Frontal cortex (tissue), 4 donors: ENCODE measurements around the gene RHOBTB1. TPM values are rescaled to one million over a fixed set of nuclear protein-coding genes. Genes with fewer than 3 reads are reported as not detected.
"Not testable (repeated sequence)": the region's sequence is repeated elsewhere in the genome, so short reads cannot be mapped to it uniquely, and the experiment has no call there.

Source experiments
- DNase-seq, 2 donors: peaks; one replicate each; pipeline ENCODE4 v3.0.0; 2012; ENCODE audit warnings: low spot score in 2 of 2
- FAIRE-seq: peaks from 2 replicates; lab custom pipeline; 2012; peaks lifted over from hg19 to GRCh38; lab: Jason Lieb, UNC
- total RNA-seq: library from RNA; depleted of rRNA; stranded (reverse); fragments of >200 nt; gene quantifications from one replicate; pipeline ENCODE4 v1.2.3, GENCODE V29; 2014
- donor health status: control.
- donor health status: control.
- donor health status: control.

Gene RHOBTB1, protein sequence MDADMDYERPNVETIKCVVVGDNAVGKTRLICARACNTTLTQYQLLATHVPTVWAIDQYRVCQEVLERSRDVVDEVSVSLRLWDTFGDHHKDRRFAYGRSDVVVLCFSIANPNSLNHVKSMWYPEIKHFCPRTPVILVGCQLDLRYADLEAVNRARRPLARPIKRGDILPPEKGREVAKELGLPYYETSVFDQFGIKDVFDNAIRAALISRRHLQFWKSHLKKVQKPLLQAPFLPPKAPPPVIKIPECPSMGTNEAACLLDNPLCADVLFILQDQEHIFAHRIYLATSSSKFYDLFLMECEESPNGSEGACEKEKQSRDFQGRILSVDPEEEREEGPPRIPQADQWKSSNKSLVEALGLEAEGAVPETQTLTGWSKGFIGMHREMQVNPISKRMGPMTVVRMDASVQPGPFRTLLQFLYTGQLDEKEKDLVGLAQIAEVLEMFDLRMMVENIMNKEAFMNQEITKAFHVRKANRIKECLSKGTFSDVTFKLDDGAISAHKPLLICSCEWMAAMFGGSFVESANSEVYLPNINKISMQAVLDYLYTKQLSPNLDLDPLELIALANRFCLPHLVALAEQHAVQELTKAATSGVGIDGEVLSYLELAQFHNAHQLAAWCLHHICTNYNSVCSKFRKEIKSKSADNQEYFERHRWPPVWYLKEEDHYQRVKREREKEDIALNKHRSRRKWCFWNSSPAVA
- total RNA-seq = 30.2 TPM

DNA sequence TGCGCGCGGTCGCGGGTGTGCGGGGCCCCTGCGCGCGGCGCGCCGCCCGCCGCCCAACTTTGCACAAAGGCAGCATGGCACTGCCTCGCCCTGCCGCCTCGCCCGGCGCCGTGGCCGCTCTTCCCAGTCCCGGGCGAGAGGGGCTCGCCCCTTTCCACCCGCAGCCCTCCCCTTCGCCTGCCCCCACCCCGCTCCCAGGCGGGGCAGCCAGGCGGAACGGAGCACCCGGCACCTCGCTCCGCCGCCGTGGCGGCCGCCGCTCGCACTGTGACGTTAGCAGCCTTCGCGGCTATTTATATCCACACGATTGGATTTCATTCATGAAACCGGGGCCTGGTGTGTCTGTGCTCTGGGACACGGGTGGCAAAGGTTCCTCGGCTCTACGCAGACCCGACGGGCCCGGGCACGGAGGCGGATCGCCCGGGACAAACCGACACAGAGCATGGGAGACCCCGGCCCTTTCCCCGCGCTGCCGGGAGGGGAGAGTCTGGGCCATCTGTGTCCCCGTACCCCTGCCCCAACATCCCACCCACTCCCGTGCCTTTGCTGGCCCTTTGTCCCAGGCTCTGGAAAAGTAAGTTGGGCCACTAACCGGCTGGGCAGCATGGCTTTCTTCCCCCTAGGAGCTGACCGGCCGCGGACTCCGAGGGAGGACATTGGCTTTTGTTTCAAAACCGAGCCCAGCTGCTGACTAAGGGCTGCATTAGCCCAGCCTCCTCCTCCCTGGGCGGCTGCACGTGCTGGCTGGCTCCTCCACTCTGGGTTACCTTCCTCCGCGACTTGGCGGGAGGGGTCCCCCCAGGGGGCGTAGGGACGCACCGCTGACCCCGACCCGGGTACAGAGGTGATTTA lies at the start of gene RHOBTB1:
TSS of gene RHOBTB1 (minus strand) at position 128 of the 852 bp plus-strand sequence. CDS start 32,643 bp downstream, outside the sequence.
- DNase-seq (peak; percentile 76), FAIRE-seq (no peak)

DNA sequence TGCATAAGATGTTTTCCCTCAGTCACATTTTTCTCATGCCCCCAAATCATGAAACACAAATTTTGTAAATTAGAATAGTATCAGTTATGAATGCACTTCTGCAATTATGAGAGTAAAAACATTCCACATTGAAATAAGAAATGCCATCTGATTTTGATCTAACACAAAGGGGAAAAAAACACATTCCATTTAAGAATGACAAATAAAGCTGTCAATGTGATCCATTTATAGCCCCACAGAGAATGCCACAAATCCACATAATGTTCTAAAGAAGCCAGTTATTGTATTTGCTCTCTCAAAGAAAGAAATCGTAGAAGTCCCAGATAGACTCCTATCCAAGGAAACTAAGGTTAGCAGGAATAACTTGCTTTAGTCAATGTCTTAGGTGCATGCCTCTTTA lies 48.7 kb upstream of the RHOBTB1 start:
- FAIRE-seq (no peak), DNase-seq (no peak)

DNA sequence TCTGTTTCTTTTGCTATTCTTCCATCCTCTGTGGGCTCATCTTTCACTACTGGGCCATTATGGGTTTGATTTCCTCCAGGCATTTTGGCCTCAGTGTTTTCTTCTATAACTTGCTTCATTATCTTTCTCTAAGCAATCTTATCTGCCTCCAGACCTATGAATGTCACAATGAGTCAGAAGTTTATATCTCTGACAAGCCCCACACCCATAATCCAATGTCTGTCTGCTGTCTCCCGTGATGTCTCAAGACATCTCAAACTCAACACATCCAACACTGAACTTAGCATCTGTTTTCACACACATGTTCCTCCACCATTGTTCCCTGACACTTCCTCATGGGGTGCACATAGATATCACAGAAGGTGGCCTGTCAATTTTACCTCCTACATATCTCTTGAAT lies 46.7 kb upstream of the RHOBTB1 start:
- DNase-seq (no peak), FAIRE-seq (no peak)

DNA sequence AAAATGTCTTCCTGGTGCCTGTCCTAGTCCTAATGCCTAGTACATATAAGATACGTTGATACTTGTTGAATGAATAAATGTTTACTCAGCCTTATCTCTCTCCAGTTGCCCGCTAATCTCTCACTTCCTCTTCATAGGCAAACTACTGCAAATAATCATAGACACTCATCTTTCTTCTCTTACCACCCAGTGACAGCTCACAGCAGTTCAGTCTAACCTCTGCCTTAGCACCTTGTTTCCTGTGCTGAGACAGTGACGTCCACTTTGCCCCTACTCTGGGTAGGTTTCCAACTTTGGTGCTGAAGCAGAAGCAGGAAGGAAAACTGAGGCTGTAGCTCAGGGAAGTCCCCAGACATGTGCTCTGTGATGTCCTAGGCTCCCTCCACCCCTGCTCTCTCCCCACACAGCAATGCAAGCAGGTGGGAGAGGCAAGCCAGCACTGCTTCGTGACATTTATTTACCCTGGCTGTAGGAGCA lies 45.5 kb upstream of the RHOBTB1 start:
- no peak for DNase-seq
- FAIRE-seq = no peak

DNA sequence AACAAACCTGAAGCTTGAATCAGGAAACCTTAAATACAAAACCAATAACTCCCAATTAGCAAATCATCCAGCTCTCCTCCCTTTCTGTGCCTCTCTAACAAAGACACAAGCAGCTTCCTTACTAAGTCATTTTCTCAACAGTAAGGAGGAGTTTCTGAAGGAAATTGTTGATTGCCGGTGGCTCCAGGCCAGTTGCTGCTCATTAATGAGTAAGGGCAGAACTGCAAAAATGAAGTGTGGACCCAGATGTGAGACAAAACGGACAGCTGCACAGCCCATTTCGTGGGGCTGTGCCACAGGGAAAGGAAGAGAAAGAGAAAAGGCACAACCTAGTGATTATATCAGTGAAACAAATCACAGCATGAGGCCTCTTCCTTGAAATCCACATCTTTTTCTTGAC lies 42.8 kb upstream of the RHOBTB1 start:
- FAIRE-seq (no peak), DNase-seq (no peak)

DNA sequence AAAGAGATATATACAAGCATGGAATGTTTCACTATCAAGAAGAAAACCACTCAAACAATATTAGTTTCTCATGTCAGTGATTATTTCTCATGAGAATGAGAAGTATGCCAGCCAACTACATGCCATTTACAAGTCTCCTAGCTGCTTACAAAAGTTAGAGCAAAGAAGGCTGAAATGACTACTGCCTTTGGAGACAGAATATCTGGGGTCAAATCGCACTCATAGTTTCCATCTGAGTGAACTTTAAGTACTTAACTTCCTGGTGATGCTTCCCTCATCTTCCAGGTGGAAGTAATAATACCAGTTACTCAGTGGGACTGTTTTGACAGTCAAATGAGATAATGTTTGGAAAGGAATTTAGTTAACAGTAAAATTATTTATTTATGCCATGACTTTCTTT lies 42.0 kb upstream of the RHOBTB1 start:
- FAIRE-seq = no peak
- DNase-seq = no peak

DNA sequence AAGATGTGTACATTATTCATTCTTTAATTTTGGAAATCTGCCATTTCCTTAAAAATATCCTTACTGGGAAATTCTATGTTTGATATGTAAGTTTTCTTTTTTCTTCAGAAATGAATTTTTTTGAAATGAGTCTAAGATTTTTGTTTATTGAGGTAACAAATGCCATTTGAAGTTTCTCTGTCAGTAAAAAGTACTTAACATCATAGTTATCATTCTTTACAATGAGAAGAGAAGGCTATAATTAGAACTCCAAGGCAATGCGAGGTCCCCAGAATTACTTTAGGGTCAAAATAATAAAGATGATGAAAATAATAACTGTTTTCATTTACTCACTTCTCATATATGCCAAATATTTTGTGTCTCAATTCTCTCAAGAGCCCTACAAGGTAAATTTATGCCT lies 37.0 kb upstream of the RHOBTB1 start:
- DNase-seq = no peak
- FAIRE-seq = peak; percentile 36

DNA sequence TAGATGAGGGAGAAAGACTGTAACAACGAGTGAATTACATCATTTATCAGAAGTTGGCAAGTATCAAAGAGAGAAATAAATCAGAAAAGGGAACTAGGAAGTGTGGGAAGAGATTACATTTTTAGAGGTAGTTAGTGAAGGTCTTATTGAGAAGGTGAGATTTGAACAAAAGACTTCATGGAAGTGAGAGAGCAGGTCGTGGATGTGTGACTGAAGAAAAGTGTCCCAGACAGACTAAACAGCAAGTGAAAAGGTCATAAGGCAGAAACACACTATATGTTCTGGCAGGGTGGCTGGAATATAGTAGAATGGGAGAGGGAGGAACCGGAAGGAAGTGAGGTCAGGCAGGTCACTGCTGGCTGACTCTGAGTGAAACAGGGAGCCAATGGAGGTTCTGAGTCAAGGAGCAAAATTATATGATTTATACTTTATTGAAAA lies 35.7 kb upstream of the RHOBTB1 start:
- no peak for DNase-seq
- FAIRE-seq = no peak

DNA sequence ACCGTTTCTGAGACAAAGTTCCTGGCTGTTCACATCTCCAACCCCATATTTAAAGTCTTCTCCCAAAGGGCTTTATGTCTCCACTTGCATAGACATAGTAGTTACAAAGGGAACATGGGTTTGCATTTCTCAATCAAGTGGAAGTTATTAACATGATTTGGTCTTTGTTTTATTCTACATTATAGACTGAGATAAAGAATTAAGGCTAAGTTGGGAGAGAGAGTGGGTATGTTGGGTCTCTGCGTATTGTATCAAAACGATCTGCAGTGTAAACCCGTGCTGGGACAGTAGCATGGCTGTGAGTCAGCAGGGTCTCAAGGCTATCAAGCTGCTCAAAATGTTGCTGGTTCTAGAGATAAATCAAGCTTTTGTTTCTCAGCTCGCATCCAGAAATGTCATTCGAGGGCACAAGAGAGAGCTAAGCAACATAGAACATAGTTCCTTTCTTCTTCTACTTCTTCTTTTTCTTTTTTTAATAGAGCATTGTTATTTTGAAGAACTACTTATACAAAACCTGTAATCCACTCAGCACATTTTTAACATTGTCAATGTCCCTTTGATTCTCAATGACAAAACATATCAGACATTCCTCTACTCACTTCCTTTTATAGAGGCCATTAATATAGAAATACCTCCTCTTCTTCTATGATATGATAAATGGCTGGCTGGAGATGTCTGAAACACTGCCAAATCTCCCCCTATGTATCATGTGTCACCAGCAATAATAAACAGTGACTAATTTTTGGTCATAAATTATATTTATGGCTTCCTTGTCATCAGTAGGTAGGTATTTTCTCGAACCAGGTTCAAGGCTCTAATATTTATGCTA lies 34.5 kb upstream of the RHOBTB1 start:
- FAIRE-seq (no peak), DNase-seq (no peak)

DNA sequence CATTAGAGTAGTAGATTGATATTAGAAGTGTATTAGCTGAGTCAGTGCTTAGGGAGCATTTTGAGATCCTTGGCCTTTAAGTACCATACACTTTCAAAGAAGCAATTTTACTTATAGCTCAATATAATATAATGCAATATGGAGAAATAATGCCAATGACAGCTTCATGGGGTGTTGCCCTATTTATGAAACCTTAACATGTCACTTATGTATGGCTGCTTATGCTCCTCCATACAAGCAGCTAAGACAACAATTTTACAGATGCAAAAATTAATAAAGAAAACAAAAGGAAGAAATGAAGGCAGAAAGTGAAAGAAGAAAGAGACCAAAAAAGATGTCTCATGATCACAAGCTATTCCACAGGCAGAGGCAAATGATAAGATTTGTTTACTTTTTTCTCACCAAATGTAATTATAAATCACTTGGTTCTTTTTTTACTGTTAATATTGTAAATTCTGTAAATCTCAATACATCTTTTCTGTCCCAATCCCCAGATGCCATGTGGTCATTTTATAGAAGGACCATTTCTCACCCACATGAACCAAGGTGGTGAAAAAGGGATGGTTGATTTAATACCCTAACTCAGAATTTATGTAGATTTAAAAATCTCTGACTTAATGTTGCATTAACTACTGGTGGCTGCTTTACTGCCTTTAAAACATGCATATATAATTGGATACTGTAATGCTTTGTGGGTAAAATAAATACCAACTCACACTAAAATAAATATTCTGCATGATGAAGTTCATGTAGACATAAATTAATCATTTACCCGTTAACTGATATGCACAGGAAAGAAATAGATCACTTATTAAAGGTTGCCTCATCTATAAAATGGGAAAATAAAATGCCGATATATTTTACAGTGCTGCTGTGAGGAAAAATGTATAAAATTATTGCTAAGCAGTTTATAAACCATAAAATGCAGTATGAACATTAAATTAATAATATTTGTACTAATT lies 33.5 kb upstream of the RHOBTB1 start:
- FAIRE-seq (no peak), DNase-seq (no peak)

DNA sequence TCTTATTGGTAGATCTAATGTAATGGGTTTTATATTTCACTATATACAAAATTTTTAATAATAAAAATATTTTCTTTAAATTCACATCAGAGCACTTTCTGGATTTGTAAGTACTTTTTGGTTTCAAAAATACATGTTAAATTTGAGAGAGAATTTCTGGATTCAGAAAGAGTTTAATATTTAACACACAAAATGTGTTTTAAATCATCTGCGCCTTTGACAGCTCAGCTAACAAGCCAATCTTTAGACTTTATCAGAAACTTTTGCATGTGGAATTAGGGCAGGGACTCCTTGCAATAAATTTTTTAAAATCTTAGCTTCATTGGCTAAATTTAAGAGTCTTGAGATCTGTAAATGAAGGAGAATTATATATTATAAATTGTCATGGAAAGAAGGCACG lies 32.7 kb upstream of the RHOBTB1 start:
- DNase-seq (no peak), FAIRE-seq (peak; percentile 15)

DNA sequence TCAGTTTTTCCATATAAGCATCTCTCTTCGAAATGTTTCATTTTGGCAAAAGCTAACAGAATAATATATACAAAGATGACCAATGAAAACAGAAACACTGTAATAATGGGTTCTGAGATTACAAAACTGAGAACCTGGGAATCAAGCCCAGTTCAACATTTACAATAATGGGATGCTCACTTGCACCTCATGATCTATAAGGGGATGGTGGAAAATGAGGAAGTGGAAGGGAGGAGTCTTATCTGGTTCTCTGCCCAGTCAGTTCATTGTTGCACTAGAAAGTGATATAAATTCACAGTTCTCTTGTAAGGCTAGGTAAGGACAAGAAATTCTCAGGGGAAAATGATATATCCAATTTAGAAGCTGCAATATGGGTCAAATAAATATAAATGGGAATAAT lies 31.7 kb upstream of the RHOBTB1 start:
- FAIRE-seq (no peak), DNase-seq (no peak)

DNA sequence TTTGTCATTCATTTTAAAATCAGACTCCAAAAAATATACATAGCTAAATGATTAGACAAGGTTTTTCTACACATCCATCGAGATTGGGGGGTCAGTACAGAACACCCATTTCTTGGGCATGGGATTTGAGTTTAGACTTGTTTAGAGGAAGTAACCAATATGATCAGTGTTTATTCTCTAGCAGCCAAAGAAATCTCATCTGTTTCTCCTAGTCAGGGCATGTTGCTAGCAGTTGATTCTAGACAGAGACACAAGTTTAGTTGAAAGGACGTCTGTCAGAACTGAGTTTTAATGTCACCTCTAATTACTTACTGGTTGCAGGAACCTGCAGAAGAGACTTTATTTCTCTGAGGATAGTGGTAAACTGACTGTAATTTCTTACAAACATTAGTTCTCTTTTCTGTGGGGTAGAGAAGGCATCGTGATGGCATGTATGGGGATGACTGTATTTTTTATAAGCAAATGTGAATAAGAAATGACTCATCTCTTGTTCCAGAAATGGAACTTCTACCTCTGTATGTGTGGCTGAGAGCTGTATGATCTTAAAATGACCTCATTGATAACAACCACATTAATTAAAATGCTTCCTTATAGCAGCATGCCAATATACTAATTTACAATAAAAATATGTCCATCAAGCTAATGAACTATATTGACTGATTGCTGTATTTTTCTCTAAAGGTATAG lies 30.6 kb upstream of the RHOBTB1 start:
- no peak for DNase-seq
- FAIRE-seq = no peak

DNA sequence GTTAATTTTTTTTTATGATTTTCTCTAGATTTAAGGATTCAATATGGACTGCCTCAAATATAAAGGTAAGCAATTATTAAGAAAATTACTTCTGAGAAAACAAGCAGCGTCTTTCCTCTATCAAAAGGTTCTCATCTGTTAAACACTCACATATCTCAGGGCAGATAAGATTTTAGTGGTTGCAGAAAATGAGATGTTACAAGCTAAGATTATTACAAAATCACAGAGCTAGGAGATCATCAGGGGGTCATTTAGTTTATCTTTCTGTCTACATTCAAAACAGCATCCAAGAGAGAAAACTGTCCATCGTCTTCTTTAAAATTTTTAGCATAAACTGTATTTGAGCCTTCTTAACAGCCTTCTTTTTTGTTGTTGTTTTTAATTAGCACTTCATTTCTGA lies 29.1 kb upstream of the RHOBTB1 start:
- FAIRE-seq = no peak
- no peak for DNase-seq

DNA sequence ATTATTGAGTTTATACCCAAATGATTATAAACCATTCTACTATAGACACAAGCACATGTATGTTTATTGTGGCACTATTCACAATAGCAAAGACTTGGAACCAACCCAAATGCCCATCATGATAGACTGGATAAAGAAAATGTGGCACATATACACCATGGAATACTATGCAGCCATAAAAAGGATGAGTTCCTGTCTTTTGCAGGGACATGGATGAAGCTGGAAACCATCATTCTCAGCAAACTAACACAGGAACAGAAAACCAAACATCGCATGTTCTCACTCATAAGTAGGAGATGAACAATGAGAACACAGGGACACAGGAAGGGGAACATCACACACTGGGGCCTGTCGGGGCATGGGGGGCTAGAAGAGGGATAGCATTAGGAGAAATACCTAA lies 28.2 kb upstream of the RHOBTB1 start:
- not testable (repeated sequence) for FAIRE-seq, DNase-seq

DNA sequence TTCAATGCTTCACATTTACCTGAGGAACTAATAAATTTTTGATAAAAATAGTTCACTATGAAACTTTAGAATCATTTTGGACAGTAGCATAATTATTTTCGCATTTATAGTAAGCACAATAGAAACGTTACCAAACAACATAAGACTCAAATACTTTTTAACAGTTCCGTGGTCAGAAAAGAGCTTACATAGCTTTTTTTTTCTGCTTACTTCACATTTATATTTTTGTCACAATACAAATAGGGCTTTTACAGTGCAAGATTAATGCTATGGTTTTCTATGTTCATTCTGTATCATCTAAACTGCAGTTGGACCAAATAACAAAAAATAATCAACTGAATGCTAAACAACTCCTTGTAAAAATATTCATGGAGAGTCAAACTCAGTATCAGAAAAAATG lies 26.5 kb upstream of the RHOBTB1 start:
- no peak for DNase-seq
- FAIRE-seq = no peak

DNA sequence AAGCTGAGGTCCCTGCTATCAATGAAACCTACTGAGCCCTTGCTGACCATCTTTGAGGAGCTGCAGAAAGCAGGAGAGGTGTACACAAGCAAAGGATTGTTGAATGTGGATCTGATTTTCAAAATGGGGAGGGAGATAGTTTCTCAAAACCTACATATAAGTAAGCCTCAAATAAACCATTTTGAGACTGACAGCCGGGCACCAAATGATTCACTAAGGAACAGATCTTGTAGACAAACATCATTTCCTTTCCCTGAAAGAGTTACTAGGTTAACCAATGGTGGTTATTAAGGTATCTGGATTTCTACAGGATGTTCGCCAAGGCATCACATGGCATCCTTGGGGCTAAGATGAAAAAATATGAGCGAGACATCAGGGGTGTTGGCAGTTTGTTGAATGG lies 24.5 kb upstream of the RHOBTB1 start:
- DNase-seq (no peak), FAIRE-seq (no peak)
